HG03457 (cell line): Measurements from ENCODE around the gene PIGK.
"Not testable (repeated sequence)": the region's sequence is repeated elsewhere in the genome, so short reads cannot be mapped to it uniquely, and the experiment has no call there.

Experiments used
- ATAC-seq: cut with Tn5 transposase; IDR thresholded peaks from one replicate; pipeline ENCODE4 v1.9.1; 2021; ENCODE audit warnings: moderate number of reproducible peaks; ENCODE audit not compliant: unreplicated experiment

Gene PIGK

GRCh38 chr1:77219166-77219887 lies at the start of gene PIGK:
Gene PIGK, minus strand, starts transcription at chr1:77219430. Its CDS starts 28 bp downstream, at chr1:77219402.
- ATAC-seq, result peak; percentile 88

- ATAC-seq, result no peak
Measured at GRCh38 chr1:77267035-77267434, 47.8 kb upstream of the PIGK start.

GRCh38 chr1:77265180-77265579 lies 46.0 kb upstream of the PIGK start:
- ATAC-seq, result no peak

- ATAC-seq, result no peak
Measured at GRCh38 chr1:77263708-77264107, 44.5 kb upstream of the PIGK start.

GRCh38 chr1:77253211-77253610 lies 34.0 kb upstream of the PIGK start:
- no peak for ATAC-seq

- ATAC-seq, result no peak
Measured at GRCh38 chr1:77250126-77250525, 30.9 kb upstream of the PIGK start.

GRCh38 chr1:77245830-77246229 lies 26.6 kb upstream of the PIGK start:
- no peak for ATAC-seq

GRCh38 chr1:77239311-77239710 lies 20.1 kb upstream of the PIGK start:
- no peak for ATAC-seq

- no peak for ATAC-seq
Measured at GRCh38 chr1:77238462-77238861, 19.2 kb upstream of the PIGK start.

GRCh38 chr1:77234943-77235342 lies 15.7 kb upstream of the PIGK start:
- no peak for ATAC-seq

- ATAC-seq, result no peak
Measured at GRCh38 chr1:77234096-77234495, 14.9 kb upstream of the PIGK start.

- ATAC-seq, result no peak
Measured at GRCh38 chr1:77232829-77233228, 13.6 kb upstream of the PIGK start.

- ATAC-seq, result no peak
Measured at GRCh38 chr1:77230051-77230450, 10.8 kb upstream of the PIGK start.

- no peak for ATAC-seq
Measured at GRCh38 chr1:77228836-77229235, 9.6 kb upstream of the PIGK start.

GRCh38 chr1:77227381-77227780 lies 8.2 kb upstream of the PIGK start:
- ATAC-seq, result no peak

GRCh38 chr1:77222496-77222895 lies 3.3 kb upstream of the PIGK start:
- no peak for ATAC-seq

- ATAC-seq, result no peak
Measured at GRCh38 chr1:77220687-77221463, 1.6 kb upstream of the PIGK start.

GRCh38 chr1:77218477-77219165 lies 609 bp downstream of the PIGK start:
- ATAC-seq, result peak; percentile 28

GRCh38 chr1:77204043-77204442 lies 15.2 kb downstream of the PIGK start:
- not testable (repeated sequence) for ATAC-seq

- ATAC-seq, result no peak
Measured at GRCh38 chr1:77202751-77203150, 16.5 kb downstream of the PIGK start.

- no peak for ATAC-seq
Measured at GRCh38 chr1:77200806-77201205, 18.4 kb downstream of the PIGK start.

- no peak for ATAC-seq
Measured at GRCh38 chr1:77200293-77200692, 18.9 kb downstream of the PIGK start.
